Astrocyte (in vitro differentiated cells and primary cell): ENCODE measurements around the gene NUCB2.

Experiments used
- CTCF ChIP-seq: IDR thresholded peaks from 2 replicates; pipeline ENCODE4 v1.5.1; 2011; ENCODE audit warnings: low read depth, mild to moderate bottlenecking, inconsistent platforms, low read length, moderate library complexity; ENCODE audit not compliant: insufficient read depth
- EZH2 ChIP-seq: IDR thresholded peaks from 2 replicates; pipeline ENCODE4 v1.6.1; 2012; ENCODE audit warnings: mild to moderate bottlenecking, low read length, inconsistent platforms; ENCODE audit not compliant: insufficient read depth

DNA sequence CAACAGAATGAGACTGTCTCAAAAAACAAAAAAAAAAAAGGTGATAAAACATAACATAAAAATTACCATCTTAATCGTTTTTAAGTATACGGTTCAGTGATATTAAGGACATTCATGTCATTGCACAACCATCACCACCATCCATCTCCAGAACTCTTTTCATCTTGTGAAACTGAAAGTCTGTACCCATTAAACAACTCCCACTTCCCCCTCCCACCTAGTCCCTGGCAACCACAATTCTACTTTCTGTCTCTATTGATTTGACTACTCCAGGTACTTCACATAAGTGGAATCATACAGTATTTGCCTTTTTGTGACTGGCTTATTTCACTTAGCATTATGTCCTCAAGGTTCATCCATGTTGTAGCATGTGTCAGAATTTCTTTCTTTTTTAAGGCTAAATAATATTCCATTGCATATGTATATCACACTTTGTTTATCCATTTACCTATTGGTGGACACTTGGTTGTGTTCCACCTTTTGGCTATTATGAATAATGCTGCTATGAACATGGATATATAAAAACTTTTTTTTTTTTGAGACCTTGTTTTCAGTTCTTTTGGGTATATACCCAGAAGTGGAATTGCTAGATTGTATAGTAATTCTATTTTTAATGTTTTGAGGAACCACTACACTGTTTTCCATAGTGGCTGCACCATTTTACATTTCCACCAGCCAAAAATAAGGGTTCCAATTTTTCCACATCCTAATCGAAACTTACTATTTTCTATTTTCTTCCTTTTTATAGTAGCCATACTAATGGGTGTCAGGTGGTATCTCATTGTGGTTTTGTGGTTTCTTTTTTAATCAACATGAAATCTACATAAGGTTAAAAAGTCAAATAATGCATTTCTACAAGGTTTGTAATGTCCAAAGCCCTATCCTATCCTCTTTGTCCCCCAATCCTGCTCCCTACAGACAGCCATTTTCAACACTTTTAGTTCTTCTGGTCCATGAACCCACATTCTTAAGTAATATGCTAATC, 45.4 kb upstream of the NUCB2 start:
- TF ChIP-seq EZH2 (no peak), CTCF (no peak)
